Right atrium auricular region (tissue), 2 donors: ENCODE data around the gene TK2. TPM values are rescaled to one million over a fixed set of nuclear protein-coding genes. Genes with fewer than 3 reads are reported as not detected.

Experiments used
- DNase-seq: peaks from one replicate; pipeline ENCODE4 v3.0.0-alpha.2; 2019; ENCODE audit warnings: low spot score
- H3K27ac ChIP-seq, 2 donors: fragments of 200-600 bp; sonication (generic); 1 replicate in 1 of 2; 2 replicates in 1 of 2; pipeline ENCODE4 v1.5.1; 2016 to 2019
- H3K27me3 ChIP-seq, 2 donors: fragments of 200-600 bp; sonication (generic); one replicate each; pipeline versions ENCODE4 v1.5.1 to v1.6.0; 2017 to 2019
- H3K36me3 ChIP-seq: fragments of 200-600 bp; sonication (generic); one replicate; pipeline ENCODE4 v1.5.1; 2016
- H3K4me1 ChIP-seq, 2 donors: fragments of 200-600 bp; sonication (generic); one replicate each; pipeline versions ENCODE4 v1.5.1 to v1.6.0; 2017 to 2019
- H3K4me3 ChIP-seq, 2 donors: fragments of 200-600 bp; sonication (generic); 1 replicate in 1 of 2; 2 replicates in 1 of 2; pipeline ENCODE4 v1.5.1; 2017 to 2019; ENCODE audit warnings: mild to moderate bottlenecking in 1 of 2, moderate library complexity in 1 of 2
- H3K9me3 ChIP-seq, 2 donors: fragments of 200-600 bp; sonication (generic); one replicate each; pipeline ENCODE4 v1.5.1; 2019
- total RNA-seq, 2 donors: library from RNA; depleted of rRNA; stranded (reverse); fragments of >200 nt; gene quantifications; one replicate each; pipeline ENCODE4 v1.1.0, GENCODE V29; 2016
- TF ChIP-seq, protein P1 (sequence below), 2 donors: fragments of 200-600 bp; sonication (generic); IDR thresholded peaks; one replicate each; pipeline ENCODE4 v1.5.1; 2019; ENCODE audit warnings: antibody characterized with exemption in 2 of 2

The TK2 gene
- total RNA-seq, 2 donors from 2014 or later, result 20.7 to 24.5 TPM

DNA sequence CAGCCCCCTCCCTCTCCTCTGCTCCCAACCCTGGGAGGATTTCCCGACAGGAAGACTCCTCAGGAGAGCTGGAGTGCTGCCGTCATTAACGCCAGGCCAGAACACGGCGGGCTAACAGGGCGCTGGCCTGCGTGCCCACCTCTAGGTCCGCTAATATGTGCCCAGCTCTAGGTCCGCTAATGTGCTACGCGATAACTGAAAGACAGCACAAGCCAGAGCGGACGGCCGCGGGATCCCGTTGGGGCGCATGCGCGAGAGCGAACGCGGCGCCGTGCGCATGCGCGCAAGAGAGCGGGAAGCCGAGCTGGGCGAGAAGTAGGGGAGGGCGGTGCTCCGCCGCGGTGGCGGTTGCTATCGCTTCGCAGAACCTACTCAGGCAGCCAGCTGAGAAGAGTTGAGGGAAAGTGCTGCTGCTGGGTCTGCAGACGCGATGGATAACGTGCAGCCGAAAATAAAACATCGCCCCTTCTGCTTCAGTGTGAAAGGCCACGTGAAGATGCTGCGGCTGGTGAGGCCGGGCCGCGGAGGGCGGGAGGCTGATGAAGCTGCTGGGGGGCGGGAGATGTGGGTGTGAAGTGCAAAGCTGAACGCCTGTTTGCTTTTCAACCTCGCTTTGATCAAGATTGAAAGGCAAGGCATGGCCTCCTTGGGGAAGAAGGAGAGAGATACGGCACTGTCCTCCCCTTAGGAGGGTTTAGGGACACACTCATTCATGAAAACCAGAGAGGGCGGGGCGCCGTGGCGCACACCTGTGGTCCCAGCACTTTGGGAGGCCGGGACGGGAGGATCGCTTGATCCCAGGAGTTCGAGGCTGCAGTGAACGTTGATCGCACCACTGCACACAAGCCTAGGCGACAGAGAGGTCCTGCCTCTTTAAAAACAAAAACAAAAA is 2.6 kb upstream of the TK2 start, which contains the start of gene CKLF:
TSS of gene CKLF (plus strand) at position 291 of the 892 bp plus-strand sequence. CDS start at position 431, 140 bp downstream.
- H3K36me3 ChIP-seq, result no peaks in the 10 kb centered on the region
- peak within 1 kb of the TSS; percentile 47 to 61 for H3K4me3 ChIP-seq
- DNase-seq, result peak; percentile 92
- H3K27me3 ChIP-seq, result no peaks in the 10 kb centered on the region
- H3K4me1 ChIP-seq, result peaks cover 0 to 51% of the 10 kb centered on the region in 2 donors
- H3K9me3 ChIP-seq, result no peaks in the 10 kb centered on the region
- H3K27ac ChIP-seq, result peak within 1 kb of the TSS; percentile 91
- TF ChIP-seq, protein P1, sequence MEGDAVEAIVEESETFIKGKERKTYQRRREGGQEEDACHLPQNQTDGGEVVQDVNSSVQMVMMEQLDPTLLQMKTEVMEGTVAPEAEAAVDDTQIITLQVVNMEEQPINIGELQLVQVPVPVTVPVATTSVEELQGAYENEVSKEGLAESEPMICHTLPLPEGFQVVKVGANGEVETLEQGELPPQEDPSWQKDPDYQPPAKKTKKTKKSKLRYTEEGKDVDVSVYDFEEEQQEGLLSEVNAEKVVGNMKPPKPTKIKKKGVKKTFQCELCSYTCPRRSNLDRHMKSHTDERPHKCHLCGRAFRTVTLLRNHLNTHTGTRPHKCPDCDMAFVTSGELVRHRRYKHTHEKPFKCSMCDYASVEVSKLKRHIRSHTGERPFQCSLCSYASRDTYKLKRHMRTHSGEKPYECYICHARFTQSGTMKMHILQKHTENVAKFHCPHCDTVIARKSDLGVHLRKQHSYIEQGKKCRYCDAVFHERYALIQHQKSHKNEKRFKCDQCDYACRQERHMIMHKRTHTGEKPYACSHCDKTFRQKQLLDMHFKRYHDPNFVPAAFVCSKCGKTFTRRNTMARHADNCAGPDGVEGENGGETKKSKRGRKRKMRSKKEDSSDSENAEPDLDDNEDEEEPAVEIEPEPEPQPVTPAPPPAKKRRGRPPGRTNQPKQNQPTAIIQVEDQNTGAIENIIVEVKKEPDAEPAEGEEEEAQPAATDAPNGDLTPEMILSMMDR (IDR thresholded peaks at IDR 0.05), result no peak

- Histone ChIP-seq H3K36me3 (no peaks in the 10 kb centered on the region), H3K4me1 (peaks cover 0 to 53% of the 10 kb centered on the region in 2 donors), H3K27me3 (no peaks in the 10 kb centered on the region), H3K27ac (peak overlapping the region; percentile 91), H3K4me3 (peak overlapping the region; percentile 47 to 61), H3K9me3 (no peaks in the 10 kb centered on the region)
- no peak for DNase-seq
- TF ChIP-seq, protein P1 (IDR thresholded peaks at IDR 0.05), result no peak
These were observed 1.9 kb upstream of the TK2 start for GRCh38 chr16:66551788-66552285.

- Histone ChIP-seq H3K4me1 (peaks cover 0 to 53% of the 10 kb centered on the region in 2 donors), H3K4me3 (no peak overlapping the region), H3K9me3 (no peaks in the 10 kb centered on the region), H3K36me3 (no peaks in the 10 kb centered on the region), H3K27me3 (no peaks in the 10 kb centered on the region), H3K27ac (peak overlapping the region; percentile 91)
- no peak for DNase-seq
- TF ChIP-seq, protein P1 (IDR thresholded peaks at IDR 0.05), result no peak
These were observed 1.4 kb upstream of the TK2 start for GRCh38 chr16:66551348-66551759.

DNA sequence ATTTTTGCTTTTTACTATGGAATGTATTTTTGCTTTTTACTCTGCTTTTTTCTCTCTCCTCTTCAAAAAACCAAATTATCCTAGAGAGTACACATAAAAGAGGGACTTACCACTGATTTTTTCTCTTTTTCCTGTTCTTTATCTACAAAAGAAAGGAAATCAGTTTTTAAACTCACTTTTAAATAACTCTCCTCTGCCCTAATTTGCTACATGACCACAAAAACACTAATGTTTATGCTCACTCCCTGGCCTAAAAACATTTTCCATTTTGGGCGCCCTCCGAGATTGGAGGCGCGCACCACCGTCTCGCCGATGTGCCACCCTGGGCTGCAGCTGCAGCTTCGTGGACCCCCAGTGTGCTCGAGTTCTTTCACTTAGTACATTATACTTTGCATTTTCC is 1.1 kb downstream of the TK2 start:
- H3K27ac ChIP-seq, result peak overlapping the region; percentile 97 to 98
- TF ChIP-seq, protein P1 (IDR thresholded peaks at IDR 0.05), result no peak
- H3K4me3 ChIP-seq, result peak overlapping the region; percentile 74 to 87
- DNase-seq, result no peak
- no peaks in the 10 kb centered on the region for H3K9me3 ChIP-seq
- no peaks in the 10 kb centered on the region for H3K36me3 ChIP-seq
- H3K27me3 ChIP-seq, result no peaks in the 10 kb centered on the region
- peaks cover 0 to 53% of the 10 kb centered on the region in 2 donors for H3K4me1 ChIP-seq

DNA sequence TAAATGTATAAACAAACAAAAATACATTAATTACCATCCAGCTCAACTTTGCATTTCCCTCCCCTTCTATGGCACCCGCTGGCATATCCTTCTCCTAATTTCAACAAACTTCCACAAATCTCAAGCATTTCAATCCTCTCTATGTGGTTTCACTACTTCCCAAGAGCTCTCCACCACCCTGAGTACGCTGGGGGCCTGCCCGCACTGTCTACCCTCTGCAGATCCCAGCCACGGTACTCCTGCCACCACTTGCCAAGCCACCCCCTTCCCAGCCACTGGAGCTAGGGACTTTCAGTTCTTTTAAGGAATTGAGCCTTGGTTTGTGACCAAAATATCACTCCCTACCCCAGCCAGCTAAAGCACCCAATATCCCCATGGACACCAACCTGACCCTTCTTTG is 1.9 kb downstream of the TK2 start:
- H3K36me3 ChIP-seq, result no peaks in the 10 kb centered on the region
- TF ChIP-seq, protein P1 (IDR thresholded peaks at IDR 0.05), result no peak
- DNase-seq, result no peak
- H3K27ac ChIP-seq, result peak overlapping the region; percentile 97 to 98
- no peak overlapping the region for H3K4me3 ChIP-seq
- H3K27me3 ChIP-seq, result no peaks in the 10 kb centered on the region
- H3K4me1 ChIP-seq, result peaks cover 0 to 46% of the 10 kb centered on the region in 2 donors
- no peaks in the 10 kb centered on the region for H3K9me3 ChIP-seq
